ENCODE results near the gene CWC22. TPM values are rescaled to one million over a fixed set of nuclear protein-coding genes. Genes with fewer than 3 reads are reported as not detected.

The CWC22 gene
- total and polyA plus RNA-seq, 2 of the 13 experiments (the other 11 are each of a cell fraction or from before 2014, with no cell fraction given), result 5.7 to 29.2 TPM

GRCh38 chr2:179927041-179927440 lies 80.1 kb downstream of the CWC22 start:
- H3K9ac ChIP-seq (ENCODE audit: insufficient read depth, low read depth, low read length), result no peak overlapping the region
- WGBS (ENCODE audit: low lambda C conversion rate), result 0% methylated on average over 1 of the region's 1 CpG
- in situ Hi-C loops (cut with HindIII; ENCODE audit: extremely low pct_ligation_motif_present, low pct_unique_long_range_greater_than_20kb), result no loop called here
- H3K4me1 ChIP-seq (ENCODE audit: insufficient read depth, low read length), result no peaks in the 10 kb centered on the region
- TF ChIP-seq BHLHE40 (IDR thresholded peaks at IDR 0.05; ENCODE audit: low read length) (no peak), SIX1 (CRISPR knock-in tag; IDR thresholded peaks at IDR 0.05; ENCODE audit: borderline replicate concordance) (no peak), ZNF790 (CRISPR knock-in tag; IDR thresholded peaks at IDR 0.05; ENCODE audit: borderline replicate concordance) (no peak), TCF7 (IDR thresholded peaks at IDR 0.05; ENCODE audit: low read depth) (no peak), ZNF7 (CRISPR knock-in tag; IDR thresholded peaks at IDR 0.05) (no peak), HDAC6 (IDR thresholded peaks at IDR 0.05; ENCODE audit: low read depth, low read length) (no peak), SAFB2 (CRISPR knock-in tag; IDR thresholded peaks at IDR 0.05; ENCODE audit: borderline replicate concordance, low read depth) (no peak), EED (CRISPR knock-in tag; IDR thresholded peaks at IDR 0.05) (no peak), ATF3 (CRISPR knock-in tag; IDR thresholded peaks at IDR 0.05) (no peak), ISX (CRISPR knock-in tag; conservative IDR thresholded peaks at IDR 0.05) (no peak), CSRNP1 (CRISPR knock-in tag; IDR thresholded peaks at IDR 0.05) (no peak)
- no peak overlapping the region for H3K27ac ChIP-seq (ENCODE audit: extremely low read length, insufficient read depth, low read length)
- no peak overlapping the region for H3K4me3 ChIP-seq (replicated peaks in 1 of 3; ENCODE audit: insufficient read depth in 1 of 3, low read depth in 2 of 3, low read length in 3 of 3)
- POLR2A ChIA-PET, result no interaction called here
- no peaks in the 10 kb centered on the region for H3K36me3 ChIP-seq (replicated peaks in 1 of 2; ENCODE audit: control insufficient read depth in 1 of 2, insufficient read depth in 2 of 2, low read length in 2 of 2)
- no peak overlapping the region for H2AFZ ChIP-seq (ENCODE audit: low read length)
- BruUV-seq (replicated peaks), result no TSS peak
- DNase-seq (ENCODE audit: low spot score) (no peak), ATAC-seq (no peak), FAIRE-seq (no peak)
- peaks cover 33% of the 10 kb centered on the region for H3K9me3 ChIP-seq (ENCODE audit: low read length)
- H3K79me2 ChIP-seq (ENCODE audit: insufficient read depth, low read length), result no peaks in the 10 kb centered on the region
- intact Hi-C loops (cut with micrococcal nuclease; ENCODE audit: unreplicated experiment), result no loop called here
- H4K20me1 ChIP-seq (ENCODE audit: insufficient read depth, low read length), result no peaks in the 10 kb centered on the region
- no peaks in the 10 kb centered on the region for H3K27me3 ChIP-seq (ENCODE audit: control insufficient read depth in 1 of 2, insufficient read depth in 2 of 2, low read length in 2 of 2)
- CTCF ChIA-PET (ENCODE audit: low intra/inter-chr PET ratio, low total read pairs), result no interaction called here
- no peak overlapping the region for H3K4me2 ChIP-seq (ENCODE audit: low read depth, low read length)
